Measurements from ENCODE around the gene MOB1B.

Gene MOB1B

GRCh38 chr4:70914631-70915030 lies 12.5 kb downstream of the MOB1B start:
- DNase-seq (ENCODE audit: low read depth in 2 of 2) = no peak

- DNase-seq (ENCODE audit: low read depth in 2 of 2) = no peak
These were observed 13.1 kb downstream of the MOB1B start for GRCh38 chr4:70915036-70915815.

GRCh38 chr4:70915874-70916559 lies 13.8 kb downstream of the MOB1B start:
- DNase-seq (ENCODE audit: low read depth in 2 of 2) = no peak

GRCh38 chr4:70920592-70920991 lies 18.4 kb downstream of the MOB1B start:
- DNase-seq (ENCODE audit: low read depth in 2 of 2) = no peak

GRCh38 chr4:70925418-70925817 lies 23.2 kb downstream of the MOB1B start:
- DNase-seq (ENCODE audit: low read depth in 2 of 2) = no peak

GRCh38 chr4:70925899-70926635 lies 23.9 kb downstream of the MOB1B start:
- no peak for DNase-seq (ENCODE audit: low read depth in 2 of 2)

GRCh38 chr4:70927502-70928137 lies 25.5 kb downstream of the MOB1B start:
- DNase-seq (ENCODE audit: low read depth in 2 of 2) = no peak

- DNase-seq (ENCODE audit: low read depth in 2 of 2) = no peak
These were observed 28.5 kb downstream of the MOB1B start for GRCh38 chr4:70930530-70931256.

- no peak for DNase-seq (ENCODE audit: low read depth in 2 of 2)
These were observed 29.2 kb downstream of the MOB1B start for GRCh38 chr4:70931347-70931746.

- DNase-seq (ENCODE audit: low read depth in 2 of 2) = no peak
These were observed 30.8 kb downstream of the MOB1B start for GRCh38 chr4:70932984-70933383.

GRCh38 chr4:70935038-70935695 lies 33.0 kb downstream of the MOB1B start:
- no peak for DNase-seq (ENCODE audit: low read depth in 2 of 2)

GRCh38 chr4:70936200-70936787 lies 34.1 kb downstream of the MOB1B start:
- no peak for DNase-seq (ENCODE audit: low read depth in 2 of 2)

- no peak for DNase-seq (ENCODE audit: low read depth in 2 of 2)
These were observed 35.9 kb downstream of the MOB1B start for GRCh38 chr4:70938086-70938485.

GRCh38 chr4:70940134-70940533 lies 38.0 kb downstream of the MOB1B start:
- no peak for DNase-seq (ENCODE audit: low read depth in 2 of 2)

- DNase-seq (ENCODE audit: low read depth in 2 of 2) = no peak
These were observed 40.9 kb downstream of the MOB1B start for GRCh38 chr4:70943114-70943513.

- DNase-seq (ENCODE audit: low read depth in 2 of 2) = no peak
These were observed 42.9 kb downstream of the MOB1B start for GRCh38 chr4:70945046-70945445.

- no peak for DNase-seq (ENCODE audit: low read depth in 2 of 2)
These were observed 43.4 kb downstream of the MOB1B start for GRCh38 chr4:70945452-70946055.

- DNase-seq (ENCODE audit: low read depth in 2 of 2) = no peak
These were observed 44.8 kb downstream of the MOB1B start for GRCh38 chr4:70946939-70947338.

GRCh38 chr4:70948665-70949260 lies 46.6 kb downstream of the MOB1B start:
- DNase-seq (ENCODE audit: low read depth in 2 of 2) = no peak

GRCh38 chr4:70954032-70954431 lies 51.9 kb downstream of the MOB1B start:
- DNase-seq (ENCODE audit: low read depth in 2 of 2) = no peak
